Measurements from ENCODE around the gene TERB2. TPM values are rescaled to one million over a fixed set of nuclear protein-coding genes. Genes with fewer than 3 reads are reported as not detected.
"Not testable (repeated sequence)": the region's sequence is repeated elsewhere in the genome, so short reads cannot be mapped to it uniquely, and the experiment has no call there.

TERB2 gene
- total and polyA plus RNA-seq, 2 donors (not counting 1 experiment from before 2014, with no cell fraction given): not detected

- Histone ChIP-seq H3K27ac (ENCODE audit: insufficient read depth, low read length) (no peak overlapping the region), H3K27me3 (ENCODE audit: control insufficient read depth, insufficient read depth, low read length) (no peaks in the 10 kb centered on the region), H2AFZ (ENCODE audit: low read length) (no peak overlapping the region), H3K79me2 (ENCODE audit: control insufficient read depth, insufficient read depth, low read length) (no peaks in the 10 kb centered on the region), H3K9ac (ENCODE audit: insufficient read depth, low read length) (no peak overlapping the region), H3K9me3 (ENCODE audit: control insufficient read depth, insufficient read depth, low read depth, low read length) (no peaks in the 10 kb centered on the region), H3K4me3 (replicated peaks in 1 of 4; ENCODE audit: control extremely low read depth in 1 of 4, insufficient read depth in 1 of 4, low read depth in 3 of 4, low read length in 4 of 4) (no peak overlapping the region), H3K36me3 (ENCODE audit: control insufficient read depth, insufficient read depth, low read length) (no peaks in the 10 kb centered on the region), H3K4me2 (ENCODE audit: extremely low read depth, insufficient read depth, low read length) (no peak overlapping the region), H4K20me1 (ENCODE audit: control insufficient read depth, extremely low read depth, insufficient read depth, low read length) (no peaks in the 10 kb centered on the region), H3K4me1 (ENCODE audit: control insufficient read depth, extremely low read depth, insufficient read depth, low read length) (no peaks in the 10 kb centered on the region)
- no peak for TF ChIP-seq CTCF (conservative IDR thresholded peaks at IDR 0.05 in 1 of 2, IDR thresholded peaks at IDR 0.05 in 1 of 2; ENCODE audit: low read depth in 1 of 2, low read length in 2 of 2)
- no peak for TF ChIP-seq EZH2 (IDR thresholded peaks at IDR 0.05; ENCODE audit: low read length, missing control alignments)
- DNase-seq (ENCODE audit: low read depth in 2 of 2): no peak
Measured at GRCh38 chr15:45009046-45009445, 52.6 kb downstream of the TERB2 start.

GRCh38 chr15:45015114-45015513 is 58.6 kb downstream of the TERB2 start:
- H3K79me2 ChIP-seq (ENCODE audit: control insufficient read depth, insufficient read depth, low read length); H3K4me2 ChIP-seq (ENCODE audit: extremely low read depth, insufficient read depth, low read length); DNase-seq (ENCODE audit: low read depth in 2 of 2); H4K20me1 ChIP-seq (ENCODE audit: control insufficient read depth, extremely low read depth, insufficient read depth, low read length); H3K9ac ChIP-seq (ENCODE audit: insufficient read depth, low read length); H3K4me3 ChIP-seq (replicated peaks in 1 of 4; ENCODE audit: control extremely low read depth in 1 of 4, insufficient read depth in 1 of 4, low read depth in 3 of 4, low read length in 4 of 4); H3K27me3 ChIP-seq (ENCODE audit: control insufficient read depth, insufficient read depth, low read length); H3K27ac ChIP-seq (ENCODE audit: insufficient read depth, low read length); H3K4me1 ChIP-seq (ENCODE audit: control insufficient read depth, extremely low read depth, insufficient read depth, low read length); H3K36me3 ChIP-seq (ENCODE audit: control insufficient read depth, insufficient read depth, low read length); H3K9me3 ChIP-seq (ENCODE audit: control insufficient read depth, insufficient read depth, low read depth, low read length); H2AFZ ChIP-seq (ENCODE audit: low read length): not testable (repeated sequence)

- H3K9ac ChIP-seq (ENCODE audit: insufficient read depth, low read length); H3K27ac ChIP-seq (ENCODE audit: insufficient read depth, low read length); H3K9me3 ChIP-seq (ENCODE audit: control insufficient read depth, insufficient read depth, low read depth, low read length); DNase-seq (ENCODE audit: low read depth in 2 of 2); H3K27me3 ChIP-seq (ENCODE audit: control insufficient read depth, insufficient read depth, low read length); H3K36me3 ChIP-seq (ENCODE audit: control insufficient read depth, insufficient read depth, low read length); H3K4me2 ChIP-seq (ENCODE audit: extremely low read depth, insufficient read depth, low read length); H3K79me2 ChIP-seq (ENCODE audit: control insufficient read depth, insufficient read depth, low read length); H2AFZ ChIP-seq (ENCODE audit: low read length); H3K4me3 ChIP-seq (replicated peaks in 1 of 4; ENCODE audit: control extremely low read depth in 1 of 4, insufficient read depth in 1 of 4, low read depth in 3 of 4, low read length in 4 of 4); H4K20me1 ChIP-seq (ENCODE audit: control insufficient read depth, extremely low read depth, insufficient read depth, low read length); H3K4me1 ChIP-seq (ENCODE audit: control insufficient read depth, extremely low read depth, insufficient read depth, low read length): not testable (repeated sequence)
Measured at GRCh38 chr15:45020222-45020900, 63.9 kb downstream of the TERB2 start.

- not testable (repeated sequence) for H2AFZ ChIP-seq (ENCODE audit: low read length); H3K79me2 ChIP-seq (ENCODE audit: control insufficient read depth, insufficient read depth, low read length); H3K4me3 ChIP-seq (replicated peaks in 1 of 4; ENCODE audit: control extremely low read depth in 1 of 4, insufficient read depth in 1 of 4, low read depth in 3 of 4, low read length in 4 of 4); H3K36me3 ChIP-seq (ENCODE audit: control insufficient read depth, insufficient read depth, low read length); DNase-seq (ENCODE audit: low read depth in 2 of 2); H3K27ac ChIP-seq (ENCODE audit: insufficient read depth, low read length); H3K9ac ChIP-seq (ENCODE audit: insufficient read depth, low read length); H3K27me3 ChIP-seq (ENCODE audit: control insufficient read depth, insufficient read depth, low read length); H4K20me1 ChIP-seq (ENCODE audit: control insufficient read depth, extremely low read depth, insufficient read depth, low read length); H3K4me1 ChIP-seq (ENCODE audit: control insufficient read depth, extremely low read depth, insufficient read depth, low read length); H3K9me3 ChIP-seq (ENCODE audit: control insufficient read depth, insufficient read depth, low read depth, low read length); H3K4me2 ChIP-seq (ENCODE audit: extremely low read depth, insufficient read depth, low read length)
Measured at GRCh38 chr15:45020901-45021259, 64.4 kb downstream of the TERB2 start.

Measured in fibroblast of lung (primary cell).